CD4-positive, alpha-beta memory T cell (primary cell): Measurements from ENCODE around the gene ZC3H4. TPM values are rescaled to one million over a fixed set of nuclear protein-coding genes. Genes with fewer than 3 reads are reported as not detected.
A peak's percentile ranks its signal among the peaks of the same experiment; 100 is the strongest.
"Not testable (repeated sequence)": the region's sequence is repeated elsewhere in the genome, so short reads cannot be mapped to it uniquely, and the experiment has no call there.

Source experiments
- CTCF ChIA-PET: fragments of 350-600 bp; sonication (Branson Sonifier 250); formaldehyde crosslinking; loops from one replicate; lab custom pipeline; 2021; ENCODE audit warnings: inconsistent platforms; ENCODE audit not compliant: partially characterized antibody; lab: Charles Lee
- POLR2A ChIA-PET: fragments of 350-600 bp; sonication (Branson Sonifier 250); formaldehyde crosslinking; loops from one replicate; lab custom pipeline; 2021; ENCODE audit not compliant: partially characterized antibody; lab: Charles Lee
- DNase-seq, 5 donors: peaks; one replicate each; pipeline versions ENCODE4 v3.0.0 to v3.0.0-alpha.2; 2020 to 2022; ENCODE audit warnings: mixed read lengths in 1 of 5
- H3K27ac ChIP-seq: one replicate; pipeline ENCODE4 v1.7.0; 2013; ENCODE audit warnings: low read depth, low read length
- H3K27me3 ChIP-seq: 2 replicates; pipeline ENCODE4 v1.7.0; 2013; ENCODE audit warnings: mild to moderate bottlenecking, low read length, moderate library complexity; ENCODE audit not compliant: insufficient read depth
- H3K36me3 ChIP-seq: 2 replicates; pipeline ENCODE4 v1.7.0; 2013; ENCODE audit warnings: mild to moderate bottlenecking, low read length, moderate library complexity; ENCODE audit not compliant: insufficient read depth
- H3K4me1 ChIP-seq: 2 replicates; pipeline ENCODE4 v1.7.0; 2013; ENCODE audit warnings: mild to moderate bottlenecking, low read length, moderate library complexity; ENCODE audit not compliant: insufficient read depth
- H3K4me3 ChIP-seq, 2 donors: one replicate each; pipeline ENCODE4 v1.7.0; 2013; ENCODE audit warnings: low read length in 2 of 2, mild to moderate bottlenecking in 1 of 2
- H3K9me3 ChIP-seq, 2 donors: one replicate each; pipeline ENCODE4 v1.7.0; 2013; ENCODE audit warnings: low read length in 2 of 2, control low read depth in 1 of 2; ENCODE audit not compliant: control insufficient read depth in 1 of 2
- H3K27ac Mint-ChIP-seq, 7 donors: one replicate each; pipeline ENCODE4 v1.8.0; 2020 to 2021; ENCODE audit warnings: mixed read lengths in 7 of 7, mild to moderate bottlenecking in 6 of 7, inconsistent platforms in 3 of 7, moderate library complexity in 3 of 7
- H3K27me3 Mint-ChIP-seq, 2 donors: one replicate each; pipeline ENCODE4 v1.8.0; 2020 to 2021; ENCODE audit warnings: mixed read lengths in 2 of 2
- H3K36me3 Mint-ChIP-seq, 2 donors: one replicate each; pipeline ENCODE4 v1.8.0; 2020 to 2021; ENCODE audit warnings: mixed read lengths in 2 of 2, inconsistent platforms in 1 of 2, mild to moderate bottlenecking in 1 of 2
- H3K4me1 Mint-ChIP-seq, 4 donors: one replicate each; pipeline ENCODE4 v1.8.0; 2020 to 2021; ENCODE audit warnings: mixed read lengths in 4 of 4, mild to moderate bottlenecking in 1 of 4
- H3K4me3 Mint-ChIP-seq, 8 donors: one replicate each; pipeline ENCODE4 v1.8.0; 2020 to 2021; ENCODE audit warnings: mixed read lengths in 8 of 8, mild to moderate bottlenecking in 7 of 8, moderate library complexity in 6 of 8, inconsistent platforms in 3 of 8
- H3K9me3 Mint-ChIP-seq, 8 donors: one replicate each; pipeline ENCODE4 v1.8.0; 2020 to 2021; ENCODE audit warnings: mixed read lengths in 8 of 8, mild to moderate bottlenecking in 5 of 8, inconsistent platforms in 3 of 8, moderate library complexity in 1 of 8
- intact Hi-C: fragments of 100-400 bp; cut with micrococcal nuclease; formaldehyde crosslinking; loops from one replicate; pipeline ENCODE4 v1.15.1; 2023
- polyA plus RNA-seq, 2 donors: library from polyadenylated mRNA; unstranded; fragments of 300-500 nt; fragmentation: Illumina TruSeq; gene quantifications; one replicate each; pipeline ENCODE4 v1.2.3, GENCODE V29; 2021
- total RNA-seq, 2 experiments: library from RNA; stranded (reverse); gene quantifications; one replicate each; pipeline ENCODE4 v1.2.3, GENCODE V29; 2021

ZC3H4 gene
- total and polyA plus RNA-seq, 4 experiments from 2014 or later = 0.33 to 75.7 (median 39.1) TPM

DNA sequence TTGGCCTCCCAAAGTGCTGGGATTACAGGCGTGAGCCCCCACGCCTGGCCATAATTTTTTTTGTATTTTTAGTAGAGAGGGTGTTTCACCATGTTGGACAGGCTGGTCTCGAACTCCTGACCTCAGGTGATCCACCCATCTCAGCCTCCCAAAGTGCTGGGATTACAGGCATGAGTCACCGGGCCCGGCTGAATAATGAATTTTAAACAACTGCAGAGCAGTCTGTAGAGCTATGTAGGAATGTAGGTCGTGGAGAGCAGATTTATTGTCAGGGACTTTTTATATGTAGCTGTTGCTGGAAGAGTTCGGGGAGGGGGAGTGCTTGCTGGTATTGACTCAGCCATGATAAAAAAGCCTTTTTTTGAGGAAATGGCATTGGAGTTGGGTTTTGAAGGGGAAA is 27.7 kb upstream of the ZC3H4 start:
- H3K27ac ChIP-seq, H3K9me3 Mint-ChIP-seq, intact Hi-C loops, DNase-seq, H3K9me3 ChIP-seq, H3K4me3 ChIP-seq, H3K27me3 Mint-ChIP-seq, H3K4me3 Mint-ChIP-seq, H3K27me3 ChIP-seq, POLR2A ChIA-PET: not testable (repeated sequence)
- CTCF ChIA-PET = interaction anchor here (17.5 kb wide), 1 partner anchor 106 kb away, joined by 199 read pairs; no protein-coding TSS in a partner anchor
- H3K4me1 ChIP-seq = peaks cover 17% of the 10 kb centered on the region
- Mint-ChIP-seq H3K27ac (peak overlapping the region in 5 of 7 donors; percentile 10 to 87 (median 58)), H3K4me1 (peaks cover 24 to 57% (median 37%) of the 10 kb centered on the region in 4 donors), H3K36me3 (peaks cover 16 to 26% of the 10 kb centered on the region in 2 donors)
- H3K36me3 ChIP-seq = peaks cover 17% of the 10 kb centered on the region

DNA sequence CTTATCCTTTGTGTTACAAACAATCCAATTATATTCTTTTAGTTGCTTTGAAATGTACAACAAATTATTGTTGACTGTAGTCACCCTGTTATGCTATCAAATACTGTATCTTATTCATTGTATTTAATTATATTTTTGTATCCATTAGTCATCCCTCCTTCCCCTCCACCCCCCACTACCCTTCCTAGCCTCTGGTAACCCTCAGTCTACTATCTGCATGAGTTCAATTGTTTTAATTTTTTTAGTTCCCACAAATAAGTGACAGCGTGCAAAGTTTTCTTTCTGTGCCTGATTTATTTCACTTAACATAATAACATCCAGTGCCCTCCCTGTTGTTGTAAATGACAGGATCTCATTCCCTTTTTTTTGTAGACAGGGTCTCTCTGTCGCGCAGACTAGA is 21.6 kb upstream of the ZC3H4 start:
- H3K4me3 ChIP-seq = no peak overlapping the region
- H3K36me3 Mint-ChIP-seq = peaks cover 8 to 25% of the 10 kb centered on the region in 2 donors
- peaks cover 0 to 5% (median 0%) of the 10 kb centered on the region in 8 donors for H3K9me3 Mint-ChIP-seq
- H3K27ac ChIP-seq = no peak overlapping the region
- H3K27ac Mint-ChIP-seq = peak overlapping the region in 3 of 7 donors; percentile 11 to 84 (median 78)
- no peaks in the 10 kb centered on the region for H3K27me3 ChIP-seq
- H3K4me1 Mint-ChIP-seq = peaks cover 38 to 78% (median 55%) of the 10 kb centered on the region in 4 donors
- no peak for DNase-seq
- H3K4me1 ChIP-seq = peaks cover 43% of the 10 kb centered on the region
- no peaks in the 10 kb centered on the region for H3K27me3 Mint-ChIP-seq
- H3K4me3 Mint-ChIP-seq = peak overlapping the region in 1 of 8 donors; percentile 49
- no peaks in the 10 kb centered on the region for H3K9me3 ChIP-seq
- intact Hi-C loops = no loop called here
- ChIA-PET POLR2A (no interaction called here), CTCF (interaction anchor here (0.8 to 17.5 kb wide), 3 partner anchors 10 to 112 kb away, joined by 4 to 199 read pairs (median 5); no protein-coding TSS in a partner anchor)
- H3K36me3 ChIP-seq = no peaks in the 10 kb centered on the region

DNA sequence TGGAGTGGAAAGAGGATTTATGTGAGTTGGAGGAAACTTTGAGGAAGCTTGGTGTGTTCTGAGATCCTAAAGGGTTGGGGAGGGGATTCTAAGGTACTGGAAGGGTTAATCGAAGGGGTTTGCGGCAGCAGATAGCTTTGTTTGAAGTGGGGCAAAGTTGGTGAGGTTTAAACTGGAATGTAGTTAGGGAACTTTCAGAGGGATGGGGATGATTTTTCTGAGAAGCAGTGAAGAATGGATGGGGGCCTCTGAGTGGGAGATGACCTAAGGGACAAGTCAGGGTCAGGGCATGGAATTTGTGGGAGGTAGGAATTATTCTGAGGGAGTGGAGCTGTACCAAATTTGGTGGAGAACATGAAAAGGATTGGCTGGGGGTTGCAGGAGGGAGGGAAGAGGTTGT is 21.0 kb upstream of the ZC3H4 start:
- Mint-ChIP-seq H3K27ac (peak overlapping the region in 5 of 7 donors; percentile 19 to 88 (median 48)), H3K9me3 (peaks cover 0 to 5% (median 0%) of the 10 kb centered on the region in 8 donors), H3K4me1 (peaks cover 38 to 79% (median 55%) of the 10 kb centered on the region in 4 donors), H3K27me3 (no peaks in the 10 kb centered on the region), H3K4me3 (peak overlapping the region in 5 of 8 donors; percentile 4 to 57 (median 28)), H3K36me3 (peaks cover 8 to 25% of the 10 kb centered on the region in 2 donors)
- Histone ChIP-seq H3K27ac (no peak overlapping the region), H3K9me3 (no peaks in the 10 kb centered on the region), H3K4me3 (no peak overlapping the region), H3K36me3 (no peaks in the 10 kb centered on the region), H3K27me3 (no peaks in the 10 kb centered on the region), H3K4me1 (peaks cover 43% of the 10 kb centered on the region)
- intact Hi-C loops = no loop called here
- POLR2A ChIA-PET = interaction anchor here (1.4 kb wide), 1 partner anchor 22 kb away, joined by 3 read pairs; no protein-coding TSS in a partner anchor
- CTCF ChIA-PET = interaction anchor here (0.8 to 17.5 kb wide), 3 partner anchors 9 to 113 kb away, joined by 4 to 199 read pairs (median 5); no protein-coding TSS in a partner anchor
- no peak for DNase-seq

DNA sequence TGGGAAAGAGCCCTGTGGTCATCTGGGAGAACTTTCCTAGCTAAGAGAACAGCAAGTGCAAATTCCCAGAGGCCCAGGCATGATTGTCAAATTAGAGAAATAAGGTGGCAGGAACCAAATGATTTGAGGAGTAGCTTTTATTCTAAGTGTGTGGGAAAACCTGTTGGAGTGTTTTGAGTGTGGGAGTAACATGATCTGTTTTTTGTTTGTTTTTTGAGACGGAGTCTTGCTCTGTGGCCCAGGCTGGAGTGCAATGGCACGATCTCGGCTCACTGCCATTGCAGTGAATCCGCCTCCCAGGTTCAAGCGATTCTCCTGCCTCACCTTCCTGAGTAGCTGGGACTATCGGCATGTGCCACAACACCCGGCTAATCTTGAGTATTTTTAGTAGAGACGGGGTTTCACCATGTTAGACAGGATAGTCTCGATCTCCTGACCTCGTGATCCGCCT is 19.5 kb upstream of the ZC3H4 start:
- CTCF ChIA-PET = interaction anchor here (1.0 to 17.5 kb wide), 9 partner anchors 12 to 120 kb away, joined by 3 to 199 read pairs (median 6); partner anchors contain the start of gene ZC3H4
- intact Hi-C loops = no loop called here
- no peak overlapping the region for H3K4me3 ChIP-seq
- POLR2A ChIA-PET = interaction anchor here (1.0 to 4.0 kb wide), 5 partner anchors 10 to 111 kb away, joined by 3 to 48 read pairs (median 5); partner anchors contain the start of gene ZC3H4
- no peaks in the 10 kb centered on the region for H3K9me3 ChIP-seq
- H3K4me3 Mint-ChIP-seq = peak overlapping the region in 7 of 8 donors; percentile 43 to 100 (median 59)
- peaks cover 33 to 66% (median 45%) of the 10 kb centered on the region in 4 donors for H3K4me1 Mint-ChIP-seq
- no peak overlapping the region for H3K27ac ChIP-seq
- peaks cover 0 to 5% (median 0%) of the 10 kb centered on the region in 8 donors for H3K9me3 Mint-ChIP-seq
- no peaks in the 10 kb centered on the region for H3K27me3 ChIP-seq
- no peaks in the 10 kb centered on the region for H3K27me3 Mint-ChIP-seq
- H3K4me1 ChIP-seq = peaks cover 43% of the 10 kb centered on the region
- H3K36me3 Mint-ChIP-seq = peaks cover 5 to 21% of the 10 kb centered on the region in 2 donors
- peak overlapping the region in 6 of 7 donors; percentile 18 to 73 (median 37) for H3K27ac Mint-ChIP-seq
- no peak for DNase-seq
- no peaks in the 10 kb centered on the region for H3K36me3 ChIP-seq

DNA sequence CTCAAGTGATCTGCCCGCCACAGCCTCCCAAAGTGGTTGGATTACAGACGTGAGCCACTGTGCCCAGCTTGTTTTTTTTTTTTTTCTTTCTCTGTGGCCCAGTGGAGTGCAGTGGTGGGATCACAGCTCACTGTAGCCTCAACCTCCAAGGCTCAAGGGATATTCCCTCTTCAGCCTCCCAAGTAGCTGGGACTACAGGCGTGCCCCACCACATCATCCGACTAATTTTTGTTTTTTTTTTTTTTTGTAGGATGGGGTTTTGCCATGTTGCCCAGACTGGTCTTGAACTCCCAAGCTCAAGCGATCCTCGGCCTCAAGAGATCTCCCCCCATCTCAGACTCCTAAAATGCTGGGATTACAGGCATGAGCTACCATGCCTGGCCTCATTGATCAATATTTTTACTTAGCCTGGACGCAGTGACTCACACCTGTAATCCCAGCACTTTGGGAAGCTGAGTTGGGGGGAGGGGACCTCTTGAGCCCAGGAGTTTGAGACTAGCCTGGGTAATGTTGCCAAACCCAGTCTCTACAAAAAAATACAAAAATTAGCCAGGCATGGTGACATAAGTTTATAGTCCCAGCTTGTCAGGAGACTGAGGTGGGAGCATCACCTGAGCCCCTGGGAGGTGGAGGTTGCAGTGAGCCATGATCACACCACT is 18.7 kb upstream of the ZC3H4 start:
- peaks cover 5 to 21% of the 10 kb centered on the region in 2 donors for H3K36me3 Mint-ChIP-seq
- POLR2A ChIA-PET = interaction anchor here (1.0 to 4.0 kb wide), 8 partner anchors 11 to 124 kb away, joined by 3 to 48 read pairs (median 6); partner anchors contain the start of genes CCDC9 and ZC3H4
- Histone ChIP-seq H3K4me3 (no peak overlapping the region), H3K27me3 (no peaks in the 10 kb centered on the region), H3K36me3 (no peaks in the 10 kb centered on the region), H3K9me3 (no peaks in the 10 kb centered on the region), H3K4me1 (peaks cover 43% of the 10 kb centered on the region), H3K27ac (no peak overlapping the region)
- no peaks in the 10 kb centered on the region for H3K27me3 Mint-ChIP-seq
- peaks cover 33 to 66% (median 45%) of the 10 kb centered on the region in 4 donors for H3K4me1 Mint-ChIP-seq
- DNase-seq = no peak
- H3K9me3 Mint-ChIP-seq = peaks cover 0 to 5% (median 0%) of the 10 kb centered on the region in 8 donors
- intact Hi-C loops = no loop called here
- peak overlapping the region; percentile 97 to 100 (median 100) for H3K4me3 Mint-ChIP-seq
- CTCF ChIA-PET = interaction anchor here (0.7 to 17.5 kb wide), 16 partner anchors 13 to 471 kb away, joined by 3 to 199 read pairs (median 7); partner anchors contain the start of gene ZC3H4
- peak overlapping the region in 4 of 7 donors; percentile 20 to 73 (median 51) for H3K27ac Mint-ChIP-seq

DNA sequence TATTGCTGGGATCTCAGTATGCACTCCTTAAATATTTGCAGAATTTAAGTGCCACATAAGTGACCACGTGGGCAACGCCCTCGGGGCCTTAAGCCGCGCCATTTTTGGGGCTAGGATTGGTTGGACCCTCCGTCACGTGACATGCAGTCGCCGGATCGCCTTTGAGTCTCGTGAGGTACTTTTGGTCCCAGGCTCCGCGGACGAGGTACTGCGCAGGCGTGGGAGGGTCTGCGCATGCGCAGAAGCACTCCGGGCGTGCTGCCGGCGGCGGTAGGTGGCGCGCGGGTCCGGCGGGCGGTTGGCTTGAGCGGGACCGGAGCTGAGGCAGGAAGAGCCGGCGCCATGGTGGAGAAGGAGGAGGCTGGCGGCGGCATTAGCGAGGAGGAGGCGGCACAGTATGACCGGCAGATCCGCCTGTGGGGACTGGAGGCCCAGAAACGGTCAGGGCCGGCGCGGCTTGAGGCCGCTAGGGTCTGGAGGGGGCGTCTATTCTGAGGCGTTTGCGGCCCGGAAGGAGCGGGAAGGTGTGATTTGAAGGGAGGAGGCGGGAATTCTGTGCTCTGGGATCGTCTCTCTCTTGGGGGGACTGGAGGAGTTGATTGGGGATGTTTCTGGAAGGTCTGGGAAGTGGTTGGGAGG is 17.1 kb upstream of the ZC3H4 start, which contains the start of gene SAE1:
Gene SAE1 (plus strand): TSS at position 247 of the 639 bp plus-strand sequence. CDS start 96 bp downstream, at position 343.
- Mint-ChIP-seq H3K4me1 (peaks cover 33 to 55% (median 44%) of the 10 kb centered on the region in 4 donors), H3K4me3 (peak within 1 kb of the TSS; percentile 97 to 100 (median 100)), H3K36me3 (peaks cover 5 to 21% of the 10 kb centered on the region in 2 donors), H3K27me3 (no peaks in the 10 kb centered on the region), H3K9me3 (peaks cover 0 to 5% (median 0%) of the 10 kb centered on the region in 8 donors), H3K27ac (peak within 1 kb of the TSS; percentile 93 to 99 (median 98))
- DNase-seq = peak; percentile 88 to 91 (median 90)
- Histone ChIP-seq H3K4me3 (peak within 1 kb of the TSS; percentile 82 to 89), H3K27me3 (no peaks in the 10 kb centered on the region), H3K27ac (peak within 1 kb of the TSS; percentile 73), H3K9me3 (no peaks in the 10 kb centered on the region), H3K36me3 (no peaks in the 10 kb centered on the region), H3K4me1 (peaks cover 43% of the 10 kb centered on the region)
- POLR2A ChIA-PET = interaction anchor here (0.7 to 4.0 kb wide), 22 partner anchors 13 to 163 kb away, joined by 3 to 48 read pairs (median 4); partner anchors contain the start of genes CCDC9, INAFM1, TMEM160 and ZC3H4
- CTCF ChIA-PET = interaction anchor here (0.6 to 17.5 kb wide), 21 partner anchors 13 to 173 kb away, joined by 3 to 199 read pairs (median 6); partner anchors contain the start of gene ZC3H4
- intact Hi-C loops = loop anchor here (1.0 to 2.0 kb wide), 4 partner anchors 18 to 384 kb away; partner anchors contain the start of genes NAPA and ZC3H4
